PC-3 (cell line): ENCODE measurements around the gene FAM89B. TPM values are rescaled to one million over a fixed set of nuclear protein-coding genes. Genes with fewer than 3 reads are reported as not detected.

Source experiments
- ATAC-seq: fragments of 200-7000 bp; cut with Tn5 transposase; 2 replicates; pipeline ENCODE4 v1.9.1; 2020; ENCODE audit warnings: mild to moderate bottlenecking, moderate library complexity
- BruUV-seq: library from RNA; stranded (reverse); fragments of 400-500 nt; replicated peaks from 2 replicates; lab custom pipeline; 2021; lab: Mats Ljungman, UMichigan
- CTCF ChIA-PET: fragments of 300-600 bp; sonication (Branson Sonifier 250); formaldehyde crosslinking; loops from one replicate; lab custom pipeline; 2022; ENCODE audit warnings: antibody characterized with exemption; lab: Charles Lee
- POLR2A ChIA-PET: fragments of 300-600 bp; sonication (Branson Sonifier 250); formaldehyde crosslinking; loops from one replicate; lab custom pipeline; 2022; ENCODE audit warnings: antibody characterized with exemption; ENCODE audit not compliant: unreplicated experiment; lab: Charles Lee
- DNase-seq: peaks from one replicate; pipeline ENCODE4 v3.0.0-alpha.2; 2015
- H2AFZ ChIP-seq: fragments of 300-600 bp; sonication (generic); 2 replicates; pipeline ENCODE4 v1.6.0; 2016; ENCODE audit warnings: antibody characterized with exemption, low read length
- H3F3A ChIP-seq: fragments of 300-600 bp; sonication (generic); one replicate; pipeline ENCODE4 v1.6.0; 2017; ENCODE audit warnings: antibody characterized with exemption, low read length, control low read depth, mild to moderate bottlenecking; ENCODE audit not compliant: unreplicated experiment
- H3K27ac ChIP-seq: fragments of 300-600 bp; sonication (generic); 2 replicates; pipeline ENCODE4 v1.5.1; 2016; ENCODE audit warnings: mild to moderate bottlenecking, low read length
- H3K27me3 ChIP-seq: fragments of 300-600 bp; sonication (generic); 2 replicates; pipeline ENCODE4 v1.6.1; 2016; ENCODE audit warnings: low read length, mixed read lengths
- H3K36me3 ChIP-seq: fragments of 300-600 bp; sonication (generic); 2 replicates; pipeline ENCODE4 v1.6.1; 2016; ENCODE audit warnings: low read depth, mixed run types, low read length, mixed read lengths
- H3K4me1 ChIP-seq: fragments of 300-600 bp; sonication (generic); 2 replicates; pipeline ENCODE4 v1.5.1; 2016; ENCODE audit warnings: low read length; ENCODE audit not compliant: insufficient read depth
- H3K4me2 ChIP-seq: fragments of 300-600 bp; sonication (generic); 2 replicates; pipeline ENCODE4 v1.6.0; 2016; ENCODE audit warnings: low read length
- H3K4me3 ChIP-seq: fragments of 300-600 bp; sonication (generic); 2 replicates; pipeline ENCODE4 v1.5.1; 2016; ENCODE audit warnings: mild to moderate bottlenecking, low read length, mixed read lengths
- H3K79me2 ChIP-seq: fragments of 300-600 bp; sonication (generic); 2 replicates; pipeline ENCODE4 v1.6.1; 2017; ENCODE audit warnings: low read length, mixed read lengths
- H3K9ac ChIP-seq: fragments of 300-600 bp; sonication (generic); 2 replicates; pipeline ENCODE4 v1.6.0; 2016; ENCODE audit warnings: mild to moderate bottlenecking, low read length
- H3K9me2 ChIP-seq: fragments of 300-600 bp; sonication (generic); replicated peaks from 2 replicates; pipeline ENCODE4 v1.6.1; 2016; ENCODE audit warnings: mixed run types, low read length, mixed read lengths
- H3K9me3 ChIP-seq: fragments of 300-600 bp; sonication (generic); 2 replicates; pipeline ENCODE4 v1.6.1; 2016; ENCODE audit warnings: low read length, mixed read lengths
- H4K20me1 ChIP-seq: fragments of 300-600 bp; sonication (generic); 2 replicates; pipeline ENCODE4 v1.6.1; 2016; ENCODE audit warnings: low read length, mixed read lengths
- CTCF ChIP-seq: fragments of 300-600 bp; sonication (generic); conservative IDR thresholded peaks from 2 replicates; pipeline ENCODE4 v1.5.1; 2017; ENCODE audit warnings: antibody characterized with exemption, low read depth, mild to moderate bottlenecking, low read length
- EZH2 ChIP-seq: fragments of 300-600 bp; sonication (generic); IDR thresholded peaks from one replicate; pipeline ENCODE4 v1.6.1; 2017; ENCODE audit warnings: antibody characterized with exemption, mild to moderate bottlenecking, low read length; ENCODE audit not compliant: unreplicated experiment
- EZH2phosphoT487 ChIP-seq: fragments of 300-600 bp; sonication (generic); IDR thresholded peaks from 2 replicates; pipeline ENCODE4 v1.6.1; 2018; ENCODE audit warnings: mild to moderate bottlenecking, antibody characterized with exemption, low read length, borderline replicate concordance
- intact Hi-C: fragments of 100-400 bp; cut with micrococcal nuclease; formaldehyde crosslinking; loops from 2 replicates; pipeline ENCODE4 v1.9.0; 2023
- total RNA-seq: library from RNA; depleted of rRNA; stranded (reverse); fragments of >200 nt; gene quantifications from 2 replicates; pipeline ENCODE4 v1.2.3, GENCODE V29; 2014

The FAM89B gene
- total RNA-seq, 1 experiment from 2014 or later: 76.3 TPM

GRCh38 chr11:65607614-65608426, 35.5 kb downstream of the FAM89B start:
- H3K4me3 ChIP-seq: no peak overlapping the region
- no peaks in the 10 kb centered on the region for H3K27me3 ChIP-seq
- ATAC-seq (no peak), DNase-seq (no peak)
- H2AFZ ChIP-seq: no peak overlapping the region
- H3K9me2 ChIP-seq: no peaks in the 10 kb centered on the region
- CTCF ChIA-PET: no interaction called here
- peaks cover 32% of the 10 kb centered on the region for H3K79me2 ChIP-seq
- H3F3A ChIP-seq: no peaks in the 10 kb centered on the region
- POLR2A ChIA-PET: no interaction called here
- no peak overlapping the region for H3K9ac ChIP-seq
- no peak overlapping the region for H3K27ac ChIP-seq
- H3K4me2 ChIP-seq: no peak overlapping the region
- intact Hi-C loops: no loop called here
- peaks cover 21% of the 10 kb centered on the region for H3K36me3 ChIP-seq
- H3K9me3 ChIP-seq: no peaks in the 10 kb centered on the region
- no peaks in the 10 kb centered on the region; the same call in 1 of the 2 replicates for H4K20me1 ChIP-seq
- no TSS peak for BruUV-seq
- H3K4me1 ChIP-seq: peaks cover 19% of the 10 kb centered on the region
- TF ChIP-seq EZH2: no peak
- TF ChIP-seq EZH2phosphoT487: no peak
- TF ChIP-seq CTCF: no peak

- H2AFZ ChIP-seq: no peak overlapping the region
- H3K27me3 ChIP-seq: no peaks in the 10 kb centered on the region
- H3K27ac ChIP-seq: no peak overlapping the region
- no peaks in the 10 kb centered on the region for H3K9me3 ChIP-seq
- no peaks in the 10 kb centered on the region for H3F3A ChIP-seq
- ATAC-seq (no peak), DNase-seq (no peak)
- peaks cover 46% of the 10 kb centered on the region for H3K79me2 ChIP-seq
- intact Hi-C loops: no loop called here
- H3K4me2 ChIP-seq: no peak overlapping the region
- no TSS peak for BruUV-seq
- CTCF ChIA-PET: no interaction called here
- no peaks in the 10 kb centered on the region for H3K9me2 ChIP-seq
- peaks cover 25% of the 10 kb centered on the region for H3K4me1 ChIP-seq
- POLR2A ChIA-PET: no interaction called here
- H3K36me3 ChIP-seq: peaks cover 21% of the 10 kb centered on the region
- H3K4me3 ChIP-seq: no peak overlapping the region
- no peak overlapping the region for H3K9ac ChIP-seq
- no peaks in the 10 kb centered on the region; the same call in 1 of the 2 replicates for H4K20me1 ChIP-seq
- TF ChIP-seq EZH2phosphoT487 (no peak), CTCF (no peak), EZH2 (no peak)
These were observed 36.9 kb downstream of the FAM89B start for GRCh38 chr11:65609229-65609628.

- H3K36me3 ChIP-seq: peaks cover 21% of the 10 kb centered on the region
- no peaks in the 10 kb centered on the region for H3K27me3 ChIP-seq
- DNase-seq (no peak), ATAC-seq (no peak)
- H3K4me3 ChIP-seq: no peak overlapping the region
- TF ChIP-seq CTCF: no peak
- no peak for TF ChIP-seq EZH2
- no peak for TF ChIP-seq EZH2phosphoT487
- BruUV-seq: no TSS peak
- no peaks in the 10 kb centered on the region for H3K9me3 ChIP-seq
- no peak overlapping the region for H3K27ac ChIP-seq
- H2AFZ ChIP-seq: no peak overlapping the region
- CTCF ChIA-PET: no interaction called here
- peaks cover 51% of the 10 kb centered on the region for H3K79me2 ChIP-seq
- no peak overlapping the region for H3K4me2 ChIP-seq
- POLR2A ChIA-PET: no interaction called here
- H3K9ac ChIP-seq: no peak overlapping the region
- H3K4me1 ChIP-seq: peaks cover 25% of the 10 kb centered on the region
- H3K9me2 ChIP-seq: no peaks in the 10 kb centered on the region
- intact Hi-C loops: loop anchor here (10.0 kb wide), 1 partner anchor 65 kb away; no protein-coding TSS in a partner anchor
- no peaks in the 10 kb centered on the region; the same call in 1 of the 2 replicates for H4K20me1 ChIP-seq
- H3F3A ChIP-seq: no peaks in the 10 kb centered on the region
These were observed 37.3 kb downstream of the FAM89B start for GRCh38 chr11:65609665-65610064.
